Vagina (tissue), 2 donors: ENCODE results near the gene RAB44.

Experiments used
- POLR2AphosphoS5 ChIP-seq, 2 donors: sonication (generic); formaldehyde crosslinking; IDR thresholded peaks; one replicate each; pipeline ENCODE4 v1.9.0; 2017; ENCODE audit warnings: antibody characterized with exemption in 2 of 2, mild to moderate bottlenecking in 2 of 2, low read depth in 1 of 2; ENCODE audit not compliant: insufficient read depth in 1 of 2
- TF ChIP-seq, protein P1 (sequence below), 3 experiments: fragments of 450-650 bp in 2 of 3; fragments of 200-600 bp in 1 of 3; sonication (generic) in 1 of 3; IDR thresholded peaks; one replicate each; pipeline ENCODE4 v1.5.1; 2017 to 2019; ENCODE audit warnings: antibody characterized with exemption in 3 of 3, mild to moderate bottlenecking in 2 of 3, moderate library complexity in 2 of 3

DNA sequence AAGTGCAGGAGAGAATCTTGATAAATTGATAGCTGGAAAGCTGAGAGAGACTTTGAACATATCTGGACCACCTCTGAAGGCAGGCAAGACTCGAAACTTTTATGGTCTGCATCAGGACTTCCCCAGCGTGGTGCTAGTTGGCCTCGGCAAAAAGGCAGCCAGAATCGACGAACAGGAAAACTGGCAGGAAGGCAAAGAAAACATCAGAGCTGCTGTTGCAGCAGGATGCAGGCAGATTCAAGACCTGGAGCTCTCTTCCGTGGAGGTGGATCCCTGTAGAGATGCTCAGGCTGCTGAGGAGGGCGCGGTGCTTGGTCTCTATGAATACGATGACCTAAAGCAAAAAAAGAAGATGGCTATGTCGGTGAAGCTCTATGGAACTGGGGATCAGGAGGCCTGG, 23.7 kb upstream of the RAB44 start:
- TF ChIP-seq, protein P1, sequence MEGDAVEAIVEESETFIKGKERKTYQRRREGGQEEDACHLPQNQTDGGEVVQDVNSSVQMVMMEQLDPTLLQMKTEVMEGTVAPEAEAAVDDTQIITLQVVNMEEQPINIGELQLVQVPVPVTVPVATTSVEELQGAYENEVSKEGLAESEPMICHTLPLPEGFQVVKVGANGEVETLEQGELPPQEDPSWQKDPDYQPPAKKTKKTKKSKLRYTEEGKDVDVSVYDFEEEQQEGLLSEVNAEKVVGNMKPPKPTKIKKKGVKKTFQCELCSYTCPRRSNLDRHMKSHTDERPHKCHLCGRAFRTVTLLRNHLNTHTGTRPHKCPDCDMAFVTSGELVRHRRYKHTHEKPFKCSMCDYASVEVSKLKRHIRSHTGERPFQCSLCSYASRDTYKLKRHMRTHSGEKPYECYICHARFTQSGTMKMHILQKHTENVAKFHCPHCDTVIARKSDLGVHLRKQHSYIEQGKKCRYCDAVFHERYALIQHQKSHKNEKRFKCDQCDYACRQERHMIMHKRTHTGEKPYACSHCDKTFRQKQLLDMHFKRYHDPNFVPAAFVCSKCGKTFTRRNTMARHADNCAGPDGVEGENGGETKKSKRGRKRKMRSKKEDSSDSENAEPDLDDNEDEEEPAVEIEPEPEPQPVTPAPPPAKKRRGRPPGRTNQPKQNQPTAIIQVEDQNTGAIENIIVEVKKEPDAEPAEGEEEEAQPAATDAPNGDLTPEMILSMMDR (IDR thresholded peaks at IDR 0.05), result no peak
- TF ChIP-seq POLR2AphosphoS5 (IDR thresholded peaks at IDR 0.05; ENCODE audit: insufficient read depth in 1 of 2, low read depth in 1 of 2), result no peak
